Breast epithelium (tissue), 4 donors: Measurements from ENCODE around the gene CRCP. TPM values are rescaled to one million over a fixed set of nuclear protein-coding genes. Genes with fewer than 3 reads are reported as not detected.
"Not testable (repeated sequence)": the region's sequence is repeated elsewhere in the genome, so short reads cannot be mapped to it uniquely, and the experiment has no call there.

Experiments
- DNase-seq, 2 donors: peaks; one replicate each; pipeline ENCODE4 v3.0.0-alpha.2; 2019; ENCODE audit warnings: low spot score in 2 of 2
- H3K27ac ChIP-seq, 2 donors: fragments of 200-600 bp; sonication (generic) in 1 of 2; one replicate each; pipeline ENCODE4 v1.5.1; 2016 to 2019; ENCODE audit warnings: mild to moderate bottlenecking in 1 of 2
- H3K27me3 ChIP-seq, 2 donors: fragments of 200-600 bp; sonication (generic) in 1 of 2; one replicate each; pipeline versions ENCODE4 v1.5.1 to v1.6.0; 2017 to 2019; ENCODE audit warnings: control low read depth in 1 of 2, mild to moderate bottlenecking in 1 of 2
- H3K36me3 ChIP-seq: fragments of 200-600 bp; one replicate; pipeline ENCODE4 v1.5.1; 2019
- H3K4me1 ChIP-seq, 2 donors: fragments of 200-600 bp; sonication (generic); one replicate each; pipeline ENCODE4 v1.5.1; 2016 to 2019; ENCODE audit warnings: control low read depth in 1 of 2
- H3K4me3 ChIP-seq, 3 donors: fragments of 200-600 bp; sonication (generic); 1 replicate in 2 of 3; 2 replicates in 1 of 3; pipeline ENCODE4 v1.5.1; 2016 to 2019; ENCODE audit warnings: mild to moderate bottlenecking in 3 of 3, moderate library complexity in 2 of 3
- H3K9me3 ChIP-seq, 2 donors: fragments of 200-600 bp; sonication (generic) in 1 of 2; one replicate each; pipeline ENCODE4 v1.5.1; 2016 to 2019; ENCODE audit warnings: control low read depth in 1 of 2
- POLR2A ChIP-seq: fragments of 450-650 bp; IDR thresholded peaks from one replicate; pipeline ENCODE4 v1.6.1; 2016; ENCODE audit warnings: antibody characterized with exemption, mild to moderate bottlenecking, moderate library complexity
- POLR2AphosphoS5 ChIP-seq, 3 donors: sonication (generic); formaldehyde crosslinking; IDR thresholded peaks; one replicate each; pipeline ENCODE4 v1.6.1; 2017; ENCODE audit warnings: antibody characterized with exemption in 3 of 3
- intact Hi-C: fragments of 100-400 bp; cut with DNase I; formaldehyde crosslinking; loops from one replicate; pipeline ENCODE4 v1.15.1; 2023; ENCODE audit warnings: low total_unique reads
- total RNA-seq, 3 donors: library from RNA; depleted of rRNA; stranded (reverse); fragments of >200 nt; gene quantifications; one replicate each; pipeline ENCODE4 v1.1.0, GENCODE V29; 2016
- TF ChIP-seq, protein P1 (sequence below), 3 donors: fragments of 450-650 bp; IDR thresholded peaks; one replicate each; pipeline ENCODE4 v1.5.1; 2016 to 2017; ENCODE audit warnings: antibody characterized with exemption in 3 of 3, mild to moderate bottlenecking in 3 of 3, moderate library complexity in 3 of 3

Gene CRCP
- 10 to 100 TPM; 31.5 to 49.8 (median 41.3) TPM for total RNA-seq

DNA sequence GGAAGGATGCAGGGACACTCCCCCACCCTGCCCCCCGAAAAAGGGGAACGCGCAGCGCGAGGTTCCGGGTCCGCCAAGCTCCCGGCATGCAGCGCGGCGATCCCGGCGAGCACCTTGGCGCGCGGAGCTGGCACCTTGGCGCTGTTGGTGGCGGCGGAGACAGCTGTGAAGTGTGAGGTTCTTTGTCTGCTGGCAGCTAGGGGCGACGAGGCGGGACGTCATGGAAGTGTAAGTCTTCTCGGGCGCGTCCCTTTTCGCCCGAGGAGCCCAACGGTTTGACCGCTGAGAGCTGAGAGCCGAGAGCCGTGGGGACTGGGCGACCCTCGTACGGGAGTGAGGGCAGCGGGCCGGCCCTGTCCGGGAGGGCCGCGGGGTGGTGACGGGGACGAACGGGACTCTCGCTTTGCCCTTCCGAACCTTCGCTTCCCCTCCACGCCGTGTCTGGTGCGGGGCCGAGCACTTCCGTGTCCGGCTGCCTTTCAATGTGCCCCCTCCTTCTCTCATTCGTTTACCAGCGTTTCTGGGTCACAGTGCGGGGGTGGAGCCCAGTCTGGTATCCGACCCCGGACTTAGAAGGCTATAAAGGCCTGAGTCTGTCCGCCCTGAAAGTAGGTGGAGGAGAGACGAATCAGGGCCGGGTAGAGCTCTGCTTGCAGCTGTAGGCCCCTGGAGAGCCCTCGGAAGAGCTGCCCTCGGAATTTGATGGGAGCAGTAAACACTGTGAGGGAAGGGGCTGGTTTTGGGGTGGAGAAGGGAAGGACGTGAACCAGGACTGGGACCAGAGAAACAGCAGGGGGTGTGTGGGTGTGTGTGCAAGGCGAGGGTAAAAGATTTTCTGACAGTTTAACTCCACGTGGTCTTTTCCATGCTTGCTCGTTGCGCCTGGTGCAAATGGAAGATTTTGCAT lies at the start of gene CRCP:
CRCP (plus strand) TSS at position 105 of the 907 bp plus-strand sequence; CDS start at position 221, 116 bp downstream.
- intact Hi-C loops = no loop called here
- H3K9me3 ChIP-seq = no peaks in the 10 kb centered on the region
- H3K36me3 ChIP-seq = no peaks in the 10 kb centered on the region
- peak within 1 kb of the TSS; percentile 96 to 97 for H3K27ac ChIP-seq
- no peaks in the 10 kb centered on the region for H3K27me3 ChIP-seq
- peak; percentile 66 to 80 for DNase-seq
- no peaks in the 10 kb centered on the region for H3K4me1 ChIP-seq
- TF ChIP-seq POLR2A = no peak
- TF ChIP-seq POLR2AphosphoS5 (IDR thresholded peaks at IDR 0.05) = peak; percentile 59 to 74 (median 65)
- TF ChIP-seq, protein P1, sequence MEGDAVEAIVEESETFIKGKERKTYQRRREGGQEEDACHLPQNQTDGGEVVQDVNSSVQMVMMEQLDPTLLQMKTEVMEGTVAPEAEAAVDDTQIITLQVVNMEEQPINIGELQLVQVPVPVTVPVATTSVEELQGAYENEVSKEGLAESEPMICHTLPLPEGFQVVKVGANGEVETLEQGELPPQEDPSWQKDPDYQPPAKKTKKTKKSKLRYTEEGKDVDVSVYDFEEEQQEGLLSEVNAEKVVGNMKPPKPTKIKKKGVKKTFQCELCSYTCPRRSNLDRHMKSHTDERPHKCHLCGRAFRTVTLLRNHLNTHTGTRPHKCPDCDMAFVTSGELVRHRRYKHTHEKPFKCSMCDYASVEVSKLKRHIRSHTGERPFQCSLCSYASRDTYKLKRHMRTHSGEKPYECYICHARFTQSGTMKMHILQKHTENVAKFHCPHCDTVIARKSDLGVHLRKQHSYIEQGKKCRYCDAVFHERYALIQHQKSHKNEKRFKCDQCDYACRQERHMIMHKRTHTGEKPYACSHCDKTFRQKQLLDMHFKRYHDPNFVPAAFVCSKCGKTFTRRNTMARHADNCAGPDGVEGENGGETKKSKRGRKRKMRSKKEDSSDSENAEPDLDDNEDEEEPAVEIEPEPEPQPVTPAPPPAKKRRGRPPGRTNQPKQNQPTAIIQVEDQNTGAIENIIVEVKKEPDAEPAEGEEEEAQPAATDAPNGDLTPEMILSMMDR (IDR thresholded peaks at IDR 0.05) = no peak
- peak within 1 kb of the TSS; percentile 79 to 93 (median 88) for H3K4me3 ChIP-seq

DNA sequence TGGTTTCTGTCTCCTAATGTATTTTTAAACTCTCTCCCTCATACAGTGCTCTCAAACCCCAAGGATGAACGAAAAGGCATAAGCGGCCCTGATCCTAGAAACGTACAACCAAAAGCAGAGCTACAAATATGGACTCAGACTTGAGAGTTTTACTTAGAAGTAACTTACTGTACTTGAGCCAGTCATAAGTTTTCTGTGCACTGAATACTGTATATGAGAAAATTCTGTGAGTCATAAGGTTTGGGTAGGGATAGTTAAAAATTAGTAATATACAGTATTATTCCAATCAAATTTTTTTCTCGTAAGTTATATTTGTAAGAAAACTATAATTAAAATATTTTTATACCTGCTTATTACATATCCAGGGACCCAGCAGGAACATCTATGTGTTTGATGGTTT lies 44.9 kb upstream of the CRCP start:
- Histone ChIP-seq H3K27me3 (no peaks in the 10 kb centered on the region), H3K9me3 (no peaks in the 10 kb centered on the region), H3K4me3 (no peak overlapping the region), H3K27ac (no peak overlapping the region), H3K36me3 (no peaks in the 10 kb centered on the region), H3K4me1 (no peaks in the 10 kb centered on the region)
- intact Hi-C loops = loop anchor here (5.0 kb wide), 1 partner anchor 743 kb away; no protein-coding TSS in a partner anchor
- TF ChIP-seq POLR2AphosphoS5 (IDR thresholded peaks at IDR 0.05) (no peak), POLR2A (no peak)
- TF ChIP-seq, protein P1 (IDR thresholded peaks at IDR 0.05) = no peak
- no peak for DNase-seq

DNA sequence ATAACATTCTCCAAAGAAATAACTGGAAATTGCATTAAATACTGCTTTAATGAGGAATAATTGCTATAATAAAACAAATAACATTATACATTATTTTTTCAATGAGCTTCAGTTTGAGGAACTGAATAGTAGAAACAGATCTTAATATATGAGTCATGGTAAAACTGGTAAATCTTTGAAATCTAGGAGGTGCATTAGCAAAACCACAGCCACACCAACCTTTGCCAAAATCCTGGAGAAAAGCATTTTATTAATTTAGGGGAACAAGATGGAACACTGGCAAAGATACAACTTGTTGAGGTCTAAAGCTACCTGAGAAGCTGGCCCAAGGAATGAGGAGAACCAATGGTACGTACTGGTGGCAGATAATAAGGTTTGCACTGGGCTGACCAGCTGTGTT lies 44.4 kb upstream of the CRCP start:
- TF ChIP-seq, protein P1 (IDR thresholded peaks at IDR 0.05) = no peak
- no peak for TF ChIP-seq POLR2AphosphoS5 (IDR thresholded peaks at IDR 0.05)
- no peak for TF ChIP-seq POLR2A
- no peak overlapping the region for H3K27ac ChIP-seq
- no peaks in the 10 kb centered on the region for H3K36me3 ChIP-seq
- no peak for DNase-seq
- H3K27me3 ChIP-seq = no peaks in the 10 kb centered on the region
- no peaks in the 10 kb centered on the region for H3K4me1 ChIP-seq
- intact Hi-C loops = no loop called here
- H3K4me3 ChIP-seq = no peak overlapping the region
- H3K9me3 ChIP-seq = no peaks in the 10 kb centered on the region

DNA sequence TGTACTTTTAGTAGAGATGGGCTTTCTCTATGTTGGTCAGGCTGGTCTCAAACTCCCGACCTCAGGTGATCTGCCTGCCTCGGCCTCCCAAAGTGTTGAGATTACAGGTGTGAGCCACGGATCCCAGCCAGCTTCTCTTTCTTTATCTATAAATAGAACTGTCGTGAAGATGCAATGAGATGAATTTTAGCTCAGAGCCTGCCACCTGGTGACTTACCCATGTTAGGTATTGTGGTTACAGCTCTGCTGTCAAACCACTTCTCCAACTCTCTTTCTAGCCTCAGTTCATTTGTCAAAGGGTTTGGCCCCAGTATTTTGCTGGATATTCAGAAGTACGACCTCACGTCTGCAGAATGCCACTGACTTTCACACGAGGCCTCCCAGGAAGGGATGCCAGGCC lies 42.4 kb upstream of the CRCP start:
- H3K36me3 ChIP-seq, intact Hi-C loops, H3K27ac ChIP-seq, H3K9me3 ChIP-seq, DNase-seq, H3K4me3 ChIP-seq, H3K4me1 ChIP-seq, H3K27me3 ChIP-seq: not testable (repeated sequence)

DNA sequence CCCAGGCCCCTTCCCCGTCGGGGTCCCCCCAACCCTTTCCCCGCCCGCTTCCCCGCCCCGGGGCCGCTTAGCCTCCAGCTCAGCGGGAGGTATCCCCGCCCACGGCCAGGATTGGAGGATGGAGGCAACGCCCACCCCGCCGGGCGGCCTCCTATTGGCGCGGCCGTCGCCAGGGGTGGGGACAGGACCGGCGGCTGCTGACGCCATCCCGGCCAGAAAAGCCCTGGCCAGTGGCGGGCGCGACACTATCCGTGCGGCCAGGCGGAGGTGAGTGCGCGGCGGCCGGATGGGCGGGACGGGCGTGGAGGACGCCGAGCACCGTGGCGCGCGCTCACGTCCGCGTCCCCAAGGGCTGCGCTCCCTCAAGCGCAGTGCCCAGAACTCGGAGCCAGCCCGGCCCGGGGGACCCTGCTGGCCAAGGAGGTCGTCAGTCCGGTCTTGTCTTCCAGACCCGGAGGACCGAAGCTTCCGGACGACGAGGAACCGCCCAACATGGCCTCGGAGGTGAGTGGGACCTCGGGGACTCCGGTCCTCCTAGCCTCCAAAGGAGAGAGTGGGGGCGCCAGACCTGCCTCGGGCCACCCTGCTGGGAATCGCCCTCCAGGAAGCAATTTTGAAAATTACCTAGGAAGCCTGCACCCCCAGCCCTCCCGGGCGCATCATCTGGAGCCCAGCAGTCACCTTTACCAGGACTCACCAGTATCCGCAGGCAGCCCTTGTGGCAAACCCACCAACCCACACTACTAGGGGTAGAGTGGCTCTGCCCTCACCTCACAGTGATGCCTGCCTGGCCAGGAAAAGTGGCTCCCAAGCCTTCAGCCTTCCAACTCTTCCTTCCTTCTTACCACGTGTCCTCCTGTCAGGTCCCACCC lies 38.8 kb upstream of the CRCP start, which contains the start of gene ASL:
ASL (plus strand) TSS at position 230 of the 872 bp plus-strand sequence; CDS start at position 493, 263 bp downstream.
- TF ChIP-seq, protein P1 (IDR thresholded peaks at IDR 0.05) = no peak
- TF ChIP-seq POLR2A (peak; percentile 18), POLR2AphosphoS5 (IDR thresholded peaks at IDR 0.05) (peak; percentile 66 to 85 (median 82))
- Histone ChIP-seq H3K4me1 (peaks cover 0 to 7% of the 10 kb centered on the region in 2 donors), H3K4me3 (peak within 1 kb of the TSS; percentile 81 to 92 (median 84)), H3K27me3 (no peaks in the 10 kb centered on the region), H3K27ac (peak within 1 kb of the TSS; percentile 71 to 84), H3K36me3 (no peaks in the 10 kb centered on the region), H3K9me3 (no peaks in the 10 kb centered on the region)
- intact Hi-C loops = no loop called here
- peak; percentile 92 for DNase-seq
